BJ (cell line): Measurements from ENCODE around the gene MTMR2. TPM values are rescaled to one million over a fixed set of nuclear protein-coding genes. Genes with fewer than 3 reads are reported as not detected.

Experiments used
- CTCF ChIA-PET: fragments of 350-600 bp; formaldehyde crosslinking; extraction: SDS; loops from one replicate; lab custom pipeline; 2021; ENCODE audit warnings: antibody characterized with exemption, inconsistent platforms; lab: Yijun Ruan, JAX
- POLR2A ChIA-PET: fragments of 300-600 bp; sonication (Branson Sonifier 250); formaldehyde crosslinking; extraction: SDS; loops from one replicate; lab custom pipeline; 2021; ENCODE audit warnings: antibody characterized with exemption; lab: Charles Lee
- DNase-seq: peaks from one replicate; pipeline ENCODE4 v3.0.0-alpha.2; 2011; ENCODE audit warnings: low read depth
- H3K27me3 ChIP-seq: 2 replicates; pipeline ENCODE4 v1.6.0; 2011; ENCODE audit warnings: low read length; ENCODE audit not compliant: control insufficient read depth, insufficient read depth
- H3K36me3 ChIP-seq: 2 replicates; pipeline ENCODE4 v1.5.1; 2011; ENCODE audit warnings: low read length; ENCODE audit not compliant: control insufficient read depth, insufficient read depth
- H3K4me3 ChIP-seq: 2 replicates; pipeline ENCODE4 v1.5.1; 2011; ENCODE audit warnings: low read depth, mild to moderate bottlenecking, control low read depth, low read length
- CTCF ChIP-seq: IDR thresholded peaks from 2 replicates; pipeline ENCODE4 v1.5.1; 2011; ENCODE audit warnings: low read depth, mild to moderate bottlenecking, control low read depth, inconsistent platforms, low read length, moderate library complexity; ENCODE audit not compliant: insufficient read depth
- polyA plus RNA-seq: library from polyadenylated mRNA; depleted of rRNA; stranded (reverse); fragments of >200 nt; gene quantifications from 2 replicates; pipeline ENCODE4 v1.2.3, GENCODE V29; 2011

Gene MTMR2
- polyA plus RNA-seq, 1 experiment: 19.3 TPM

GRCh38 chr11:95833378-95833777, 90.5 kb downstream of the MTMR2 start:
- TF ChIP-seq CTCF: no peak
- H3K36me3 ChIP-seq: no peaks in the 10 kb centered on the region
- H3K27me3 ChIP-seq: no peaks in the 10 kb centered on the region
- ChIA-PET CTCF (interaction anchor here (2.5 kb wide), 1 partner anchor 510 kb away, joined by 10 read pairs; the partner anchor contains the start of gene MAML2), POLR2A (no interaction called here)
- no peak for DNase-seq
- no peak overlapping the region for H3K4me3 ChIP-seq

- no peak for DNase-seq
- POLR2A ChIA-PET: no interaction called here
- no peak for TF ChIP-seq CTCF
- Histone ChIP-seq H3K4me3 (no peak overlapping the region), H3K36me3 (no peaks in the 10 kb centered on the region), H3K27me3 (no peaks in the 10 kb centered on the region)
- CTCF ChIA-PET: interaction anchor here (1.1 to 2.5 kb wide), 2 partner anchors 510 to 557 kb away, joined by 3 to 10 read pairs; partner anchors contain the start of genes CCDC82, JRKL and MAML2
Observed at GRCh38 chr11:95832763-95833162, 91.1 kb downstream of the MTMR2 start.

- Histone ChIP-seq H3K4me3 (no peak overlapping the region), H3K36me3 (no peaks in the 10 kb centered on the region), H3K27me3 (no peaks in the 10 kb centered on the region)
- TF ChIP-seq CTCF: no peak
- DNase-seq: peak; percentile 84
- CTCF ChIA-PET: interaction anchor here (0.7 kb wide), 1 partner anchor 18 kb away, joined by 3 read pairs; no protein-coding TSS in a partner anchor
- POLR2A ChIA-PET: no interaction called here
Observed at GRCh38 chr11:95831198-95831883, 92.6 kb downstream of the MTMR2 start.

- DNase-seq: no peak
- ChIA-PET POLR2A (no interaction called here), CTCF (no interaction called here)
- no peaks in the 10 kb centered on the region for H3K36me3 ChIP-seq
- no peak for TF ChIP-seq CTCF
- H3K4me3 ChIP-seq: no peak overlapping the region
- H3K27me3 ChIP-seq: no peaks in the 10 kb centered on the region
Observed at GRCh38 chr11:95829580-95830259, 94.2 kb downstream of the MTMR2 start.

- Histone ChIP-seq H3K27me3 (no peaks in the 10 kb centered on the region), H3K36me3 (no peaks in the 10 kb centered on the region; the same call in 1 of the 2 replicates), H3K4me3 (no peak overlapping the region)
- ChIA-PET CTCF (interaction anchor here (1.5 kb wide), 1 partner anchor 8 kb away, joined by 3 read pairs; no protein-coding TSS in a partner anchor), POLR2A (no interaction called here)
- TF ChIP-seq CTCF: no peak
- DNase-seq: no peak
Observed at GRCh38 chr11:95827696-95828095, 96.2 kb downstream of the MTMR2 start.
